GM11168 (cell line): Measurements from ENCODE around the gene MYO3B.
"Not testable (repeated sequence)": the region's sequence is repeated elsewhere in the genome, so short reads cannot be mapped to it uniquely, and the experiment has no call there.

Source experiments
- in situ Hi-C: fragments of 300-500 bp; cut with MboI; formaldehyde crosslinking; loops from one replicate; pipeline ENCODE4 v1.12.0; 2022; ENCODE audit warnings: low sequenced_read_pairs; ENCODE audit not compliant: unreplicated experiment

Gene MYO3B

DNA sequence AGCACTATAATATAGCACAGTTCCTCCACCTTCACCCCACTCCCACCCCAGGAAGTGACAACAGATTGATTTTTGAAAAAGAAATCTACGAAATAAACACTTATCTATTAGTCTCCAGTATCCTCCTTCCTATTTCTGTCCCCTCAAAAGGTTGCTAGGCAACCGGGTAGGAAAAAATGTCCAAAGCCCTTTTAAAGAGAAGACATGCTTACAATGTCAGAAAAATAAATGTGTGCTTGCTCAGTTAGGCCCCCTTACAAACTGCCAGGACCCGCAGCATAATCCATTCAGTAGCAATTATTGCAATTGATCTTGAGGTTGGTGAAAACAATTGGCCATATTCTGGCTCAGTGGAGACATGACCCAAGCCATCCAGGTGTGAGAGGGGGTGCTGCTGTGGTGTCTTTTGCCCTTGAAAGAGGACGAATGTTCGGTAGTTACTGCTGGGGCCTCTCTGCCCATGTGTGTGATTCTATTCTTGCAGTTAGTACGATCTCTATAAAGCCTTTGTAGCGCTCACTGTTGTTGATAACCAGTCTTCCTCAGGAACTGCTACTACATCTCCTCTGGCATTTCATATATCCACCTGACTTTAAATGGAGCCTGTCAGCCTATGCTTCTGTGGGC is 144.3 kb downstream of the MYO3B start:
- in situ Hi-C loops: no loop called here

DNA sequence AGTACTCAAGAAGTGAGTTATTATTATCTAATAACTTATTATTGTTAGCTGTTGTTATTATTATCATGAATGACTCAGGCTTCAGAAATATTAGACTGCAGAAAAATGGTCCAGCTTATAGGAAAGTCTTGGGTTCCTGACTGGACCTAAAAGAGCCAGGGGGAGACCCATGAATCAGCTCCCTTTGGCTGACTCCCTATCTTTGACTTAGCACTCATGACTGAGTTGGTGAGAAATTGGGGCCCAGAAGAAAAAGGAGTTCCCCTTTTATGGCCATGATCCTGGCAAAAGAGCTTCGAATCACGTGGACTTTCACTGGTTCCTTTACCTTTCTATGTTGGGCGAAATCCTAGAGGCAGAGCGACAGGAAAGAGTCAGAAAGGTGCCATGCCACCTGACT is 145.8 kb downstream of the MYO3B start:
- in situ Hi-C loops: no loop called here

DNA sequence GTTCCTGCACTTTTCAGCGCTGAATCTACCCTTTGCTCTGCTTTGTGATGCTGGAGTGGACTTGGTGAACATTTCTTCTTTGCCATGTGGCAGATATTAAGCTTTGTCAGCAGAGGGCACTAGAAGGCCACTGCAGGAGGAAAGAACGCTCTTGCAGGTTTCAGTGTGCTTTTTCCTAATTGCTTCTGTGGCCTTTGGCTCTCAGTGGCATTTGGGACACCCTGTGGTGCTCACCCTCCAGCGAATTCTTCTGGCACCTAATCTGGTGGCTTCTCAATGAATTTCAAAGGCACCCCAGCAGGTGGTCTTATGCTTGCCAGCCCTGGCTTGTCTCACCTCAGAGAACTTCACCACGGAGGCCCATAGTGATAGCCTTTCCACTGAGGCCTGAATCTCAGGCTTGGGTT is 146.7 kb downstream of the MYO3B start:
- in situ Hi-C loops: no loop called here

DNA sequence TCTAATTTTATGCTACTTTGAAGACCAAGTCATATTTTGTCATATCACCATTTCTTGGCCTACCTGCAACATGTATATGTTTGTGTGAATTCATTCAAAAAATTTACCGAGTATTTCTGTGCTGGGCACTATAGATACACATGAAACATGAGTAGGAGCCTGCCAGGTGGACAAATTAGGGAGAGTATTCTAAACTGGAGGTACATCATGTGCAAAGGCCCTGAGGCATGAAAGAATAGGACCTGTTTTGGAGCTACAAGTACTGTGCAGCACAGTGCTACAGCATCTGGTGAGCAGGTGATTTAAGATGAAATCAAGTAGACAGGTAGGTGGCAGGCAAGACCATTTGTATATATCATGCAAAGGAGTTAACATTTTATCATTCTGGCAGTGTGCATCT is 152.9 kb downstream of the MYO3B start:
- in situ Hi-C loops: no loop called here

DNA sequence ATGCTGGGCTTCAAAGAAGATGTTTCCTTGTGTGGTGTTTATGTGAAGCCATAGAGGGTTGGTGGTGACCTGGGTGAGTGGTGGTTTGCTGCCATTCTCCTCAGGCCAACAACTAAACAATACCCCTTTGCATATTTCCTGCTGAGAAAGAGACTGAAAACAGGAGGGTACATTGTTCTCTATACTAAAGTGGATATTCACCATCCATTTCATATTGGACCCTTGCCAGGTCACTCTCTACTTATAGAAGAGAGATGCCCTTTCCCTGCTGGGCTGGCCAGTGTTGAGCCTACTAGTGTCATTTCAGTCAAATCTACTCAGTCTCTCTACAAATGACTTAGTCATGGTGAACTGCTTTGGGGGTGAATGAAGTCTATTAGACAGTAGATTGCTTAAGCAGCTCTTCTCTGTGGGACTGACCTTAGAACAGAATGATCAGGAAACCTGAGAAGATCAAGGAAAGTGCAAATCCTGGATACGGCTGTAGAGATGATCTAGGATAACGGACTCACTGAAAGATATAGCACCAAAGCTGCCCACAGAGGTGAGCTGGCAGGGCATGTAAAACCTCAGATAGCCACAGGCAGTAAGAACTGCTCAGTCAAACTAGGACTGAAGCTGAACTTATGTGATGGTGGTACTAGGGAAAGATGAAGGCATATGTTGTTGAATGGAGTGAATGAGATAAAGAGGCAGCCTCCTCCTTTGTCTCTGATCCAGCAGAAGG is 154.9 kb downstream of the MYO3B start:
- in situ Hi-C loops: no loop called here

DNA sequence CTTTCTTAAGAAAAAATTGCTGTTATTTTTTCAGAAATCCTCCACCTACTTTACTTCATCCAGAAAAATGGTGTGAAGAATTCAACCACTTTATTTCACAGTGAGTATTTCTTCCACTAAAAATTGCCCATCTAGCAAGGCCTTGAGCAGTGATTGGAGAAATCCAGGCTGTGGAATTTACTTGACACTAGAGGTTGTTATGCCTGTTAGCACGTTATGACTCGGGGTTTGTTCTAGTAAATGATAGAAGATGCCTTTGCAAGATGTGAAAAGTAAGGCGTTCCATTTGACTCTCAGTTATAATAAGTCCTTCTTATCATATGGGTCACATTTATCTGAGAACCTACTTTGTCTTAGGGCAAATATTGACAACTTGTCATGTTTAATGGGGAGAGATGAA is 157.4 kb downstream of the MYO3B start:
- in situ Hi-C loops: no loop called here

DNA sequence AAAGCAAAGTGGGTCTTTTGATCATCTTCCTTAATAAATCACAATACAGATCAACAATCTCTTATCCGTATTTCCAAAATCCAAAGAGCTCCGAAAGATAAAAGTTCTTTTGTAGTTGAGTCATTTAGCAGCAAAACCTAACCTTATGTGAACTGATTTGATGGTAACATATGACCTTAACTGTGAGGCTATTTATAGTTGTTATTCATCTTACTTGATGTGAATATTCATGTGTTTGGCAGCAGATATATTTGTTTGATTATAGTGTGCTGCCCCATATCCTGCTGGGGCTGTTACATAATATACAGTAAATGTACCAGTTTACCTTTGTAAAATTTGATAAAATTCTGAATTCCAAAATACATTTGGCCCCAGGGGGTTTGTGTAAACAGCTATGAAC is 158.5 kb downstream of the MYO3B start:
- in situ Hi-C loops: no loop called here

DNA sequence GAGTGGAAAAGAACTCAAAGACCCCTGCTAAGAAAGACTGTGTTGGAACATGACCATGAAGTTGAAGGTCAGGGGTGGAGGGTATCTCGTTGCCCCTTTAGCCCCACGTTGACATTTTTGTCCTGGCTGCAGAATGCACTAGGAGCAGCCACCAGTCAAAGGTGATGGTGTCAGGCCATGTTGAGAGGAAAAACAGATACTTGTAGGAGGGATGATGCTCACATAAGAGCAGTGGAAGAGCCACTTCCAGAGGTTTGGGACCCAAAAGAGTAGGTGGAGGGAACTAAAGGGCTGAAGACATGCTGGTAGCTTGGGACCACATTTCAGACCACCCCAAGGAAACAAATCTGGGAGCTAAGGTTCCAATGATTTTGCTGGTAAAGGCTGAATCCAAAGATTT is 159.0 kb downstream of the MYO3B start:
- in situ Hi-C loops: no loop called here

DNA sequence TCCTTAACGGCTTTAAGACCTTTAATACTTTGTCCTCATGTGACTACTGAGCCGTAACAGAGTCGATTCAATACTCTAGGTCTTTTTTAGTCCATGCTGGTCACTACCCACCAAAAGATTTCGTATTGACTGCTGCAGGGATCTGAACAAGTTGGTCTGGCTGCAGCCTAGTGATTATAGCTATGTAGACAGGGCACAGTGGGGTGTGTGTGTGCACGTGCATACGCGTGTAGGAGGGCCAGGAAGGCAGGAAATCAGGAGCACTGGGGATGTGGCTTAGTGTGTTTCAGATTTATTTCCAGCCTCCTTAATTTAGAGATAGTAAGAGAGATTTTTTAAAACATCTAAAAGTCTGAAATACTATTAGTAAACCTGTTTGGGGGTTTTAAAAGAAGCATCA is 161.4 kb downstream of the MYO3B start:
- in situ Hi-C loops: no loop called here

DNA sequence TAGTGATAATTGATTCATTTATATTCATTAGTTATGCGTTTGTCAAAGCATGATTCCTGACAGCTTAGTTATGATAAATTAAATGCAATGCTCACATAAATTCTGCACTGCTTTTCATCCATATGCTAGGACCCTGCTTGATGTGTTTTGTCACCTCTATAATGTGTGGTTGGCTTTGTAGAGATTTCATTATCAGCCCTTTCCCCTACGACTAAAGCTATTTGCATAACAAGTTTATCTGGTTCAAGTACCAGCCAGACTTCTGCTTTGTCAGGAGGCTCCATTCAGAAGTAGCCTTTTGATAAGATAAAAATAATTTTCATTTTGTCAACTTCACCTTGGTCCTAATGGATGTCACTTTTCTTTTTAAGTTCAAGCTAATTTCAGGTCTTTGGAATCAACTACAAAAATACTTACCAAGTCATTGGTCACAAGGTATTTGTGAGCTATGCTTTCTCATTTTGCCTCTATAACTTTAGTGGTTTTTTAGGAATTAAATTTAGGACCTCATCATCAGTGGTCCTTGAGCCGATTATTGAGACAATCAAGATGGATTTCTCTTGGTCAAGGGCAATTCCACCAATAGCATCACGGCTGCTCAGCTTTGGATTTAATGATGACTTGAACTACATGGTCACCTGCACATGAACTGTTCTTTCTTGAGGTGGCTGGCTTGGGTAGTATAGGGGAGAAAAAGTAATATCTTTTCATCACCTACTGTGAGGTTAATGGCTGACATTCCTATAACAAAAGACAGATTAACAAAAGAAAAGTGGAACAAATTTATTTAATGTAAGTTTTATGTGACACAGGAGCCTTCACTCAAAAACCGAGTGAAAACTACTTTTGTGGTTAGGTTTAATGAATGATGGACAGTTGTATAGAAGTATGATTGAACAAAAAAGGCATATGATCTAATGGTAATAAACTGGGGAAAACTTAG is 162.1 kb downstream of the MYO3B start:
- in situ Hi-C loops: no loop called here

DNA sequence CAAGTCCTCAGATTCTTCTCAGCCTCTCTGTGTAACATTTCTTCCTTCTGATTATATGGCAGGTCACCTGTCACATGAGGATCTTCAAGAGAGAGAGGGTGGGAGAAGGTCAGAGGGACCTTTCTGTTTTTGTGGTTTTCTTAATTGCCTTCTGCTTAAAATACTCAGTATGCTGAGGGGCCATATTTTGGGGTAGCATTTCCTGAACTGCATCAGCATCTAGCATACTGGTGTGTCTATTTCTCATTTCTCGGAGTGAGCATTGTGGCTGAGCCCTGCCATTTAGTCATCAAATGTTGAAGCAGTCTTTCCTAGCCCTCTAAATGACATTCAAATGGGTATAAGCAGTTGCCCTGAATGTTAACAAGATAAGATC is 162.7 kb downstream of the MYO3B start:
- in situ Hi-C loops: no loop called here

DNA sequence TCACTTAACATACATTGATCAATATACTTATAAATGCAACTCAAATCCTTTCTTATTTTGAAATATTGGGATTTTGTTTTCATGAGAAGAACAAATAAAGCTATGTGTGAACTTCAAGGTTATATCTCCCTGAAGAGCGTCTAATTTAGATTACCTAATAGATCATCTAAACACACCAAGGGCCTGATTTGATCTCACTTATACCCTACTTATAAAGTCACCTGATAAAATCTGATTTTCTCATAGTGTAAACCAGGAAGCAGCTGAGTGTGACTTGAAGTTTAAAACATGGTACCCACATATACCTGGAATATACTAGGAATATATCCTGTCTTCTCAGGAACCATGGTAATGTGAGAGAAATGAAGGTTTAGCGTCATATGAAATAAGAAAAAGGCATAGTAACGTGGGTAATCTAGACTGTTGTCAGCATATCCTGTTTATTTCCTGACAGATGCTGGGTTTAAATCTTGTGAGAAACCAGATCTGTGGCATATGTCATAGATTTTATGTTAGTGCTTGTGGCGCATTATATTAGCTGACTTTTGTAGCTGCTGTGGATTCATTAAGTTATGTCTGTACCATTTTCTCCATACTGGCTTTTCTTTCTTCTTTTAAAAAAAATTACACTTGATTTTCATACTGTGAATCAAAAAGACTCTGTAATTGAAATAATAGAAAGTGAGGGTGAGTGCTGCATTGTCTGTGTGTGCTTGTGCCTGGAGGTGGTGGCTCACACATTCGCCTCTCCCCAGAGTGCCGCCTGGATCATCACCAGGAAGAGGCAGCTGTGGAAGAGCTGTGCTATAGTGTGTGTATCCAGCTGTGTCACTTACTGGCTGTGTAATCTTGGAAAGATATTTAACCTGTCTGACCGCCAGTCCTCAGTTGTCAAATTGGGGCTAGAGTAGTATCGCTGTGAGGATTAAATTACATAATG is 164.0 kb downstream of the MYO3B start:
- in situ Hi-C loops: no loop called here

DNA sequence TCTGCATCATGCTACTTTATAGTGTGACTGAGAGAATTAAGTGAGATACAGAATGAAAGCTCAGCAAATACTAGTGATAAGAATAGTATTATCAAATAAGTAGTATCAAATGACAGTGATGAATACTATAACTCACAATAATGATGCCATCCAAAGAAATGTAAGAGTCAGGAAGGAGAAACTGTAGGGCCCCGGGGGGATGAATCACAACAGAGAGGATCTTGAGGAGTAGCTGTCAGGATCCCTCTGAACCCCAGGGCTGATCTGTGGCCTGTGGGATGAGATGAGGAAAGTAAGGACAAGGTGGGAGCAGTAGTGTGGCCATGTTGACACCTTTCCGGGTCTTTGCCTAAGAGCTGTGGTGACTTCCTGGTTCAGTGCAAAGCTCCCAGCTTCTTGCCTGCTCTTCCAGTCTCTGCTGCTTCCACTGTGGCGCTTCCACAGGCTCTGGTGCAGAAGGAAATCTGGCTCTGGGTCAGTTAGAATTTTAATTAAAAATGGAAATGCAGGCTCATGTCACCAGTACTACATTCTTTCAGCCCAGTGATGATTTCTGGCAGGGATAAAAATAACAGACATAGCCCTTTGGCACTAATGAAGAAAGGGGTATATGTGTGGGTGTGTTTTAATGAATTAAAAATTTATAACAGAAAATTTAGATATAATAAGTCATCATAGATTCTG is 166.9 kb downstream of the MYO3B start:
- in situ Hi-C loops: no loop called here

DNA sequence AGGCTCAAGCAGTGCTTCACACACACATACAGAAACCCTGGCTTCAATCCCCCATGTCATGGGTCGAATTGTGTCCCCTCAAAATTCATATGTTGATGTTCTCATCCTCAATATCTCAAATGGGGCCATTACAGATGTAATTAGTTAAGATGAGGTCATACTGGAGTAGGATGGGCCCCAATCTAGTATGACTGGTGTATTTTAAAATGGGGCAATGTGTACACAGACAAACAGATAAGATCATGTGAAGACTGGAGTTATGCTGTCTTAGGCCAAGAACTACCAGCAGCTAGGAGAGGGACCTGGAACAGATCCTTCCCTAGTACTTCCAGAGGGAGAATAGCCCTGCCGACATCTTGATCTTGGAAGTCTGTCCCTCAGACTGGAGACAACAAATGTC is 167.7 kb downstream of the MYO3B start:
- in situ Hi-C loops: no loop called here

DNA sequence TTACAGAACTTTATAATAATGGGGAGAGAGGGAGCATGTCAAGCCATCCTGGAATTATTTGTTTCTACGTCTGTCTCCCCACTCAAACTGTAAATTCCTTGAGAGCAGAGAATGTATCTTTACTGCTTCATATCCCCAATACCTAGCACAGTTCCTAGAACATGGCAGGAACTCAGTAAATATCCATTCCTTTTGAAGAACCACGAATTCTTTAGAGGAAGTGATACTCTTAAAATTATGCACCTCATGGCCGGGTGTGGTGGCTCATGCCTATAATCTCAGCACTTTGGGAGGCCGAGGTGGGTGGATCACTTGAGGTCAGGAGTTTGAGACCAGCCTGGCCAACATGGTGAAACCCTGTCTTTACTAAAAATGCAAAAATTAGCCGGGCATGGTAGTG is 171.3 kb downstream of the MYO3B start:
- in situ Hi-C loops: not testable (repeated sequence)

DNA sequence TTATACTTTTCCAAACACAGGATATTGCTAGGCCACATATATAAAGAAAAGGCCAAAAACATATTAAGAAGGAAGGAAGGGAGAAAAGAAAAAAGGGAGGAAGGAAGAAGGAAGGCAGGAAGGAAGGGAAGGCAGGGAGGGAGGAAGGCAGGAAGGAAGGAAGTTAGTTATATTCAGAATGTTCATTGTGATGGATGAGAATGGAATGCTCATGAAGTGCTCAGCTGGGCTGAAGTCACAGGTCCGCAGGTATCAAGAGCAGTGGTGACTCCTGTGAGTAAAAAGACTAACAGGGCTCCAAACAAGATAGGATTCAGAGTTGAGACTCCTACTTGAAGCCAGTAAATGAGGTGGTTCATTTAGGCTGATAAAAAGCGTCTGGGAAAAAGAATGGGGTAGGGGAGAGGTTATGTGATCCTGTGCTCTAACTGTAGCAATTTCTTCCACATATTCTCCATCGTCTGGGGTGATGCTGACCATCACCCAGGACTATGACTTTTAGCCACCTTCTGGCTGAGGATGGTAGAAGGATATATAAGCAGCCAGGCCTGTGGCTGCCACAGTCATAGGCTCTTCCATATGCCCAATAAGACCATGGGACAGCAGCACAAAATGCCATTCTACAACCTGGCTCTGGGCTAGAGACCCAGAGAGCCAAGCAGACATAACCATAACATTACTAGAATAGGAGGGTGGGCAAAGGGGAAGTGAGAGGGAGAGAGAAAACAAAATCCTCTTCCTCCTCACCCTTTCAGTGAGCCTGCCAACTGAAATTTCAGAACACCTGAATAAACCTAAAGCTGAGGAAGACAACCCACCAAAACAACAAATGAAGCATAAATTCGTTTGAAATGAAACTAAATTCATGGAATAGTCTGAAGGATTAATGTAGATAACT is 173.2 kb downstream of the MYO3B start:
- in situ Hi-C loops: no loop called here

DNA sequence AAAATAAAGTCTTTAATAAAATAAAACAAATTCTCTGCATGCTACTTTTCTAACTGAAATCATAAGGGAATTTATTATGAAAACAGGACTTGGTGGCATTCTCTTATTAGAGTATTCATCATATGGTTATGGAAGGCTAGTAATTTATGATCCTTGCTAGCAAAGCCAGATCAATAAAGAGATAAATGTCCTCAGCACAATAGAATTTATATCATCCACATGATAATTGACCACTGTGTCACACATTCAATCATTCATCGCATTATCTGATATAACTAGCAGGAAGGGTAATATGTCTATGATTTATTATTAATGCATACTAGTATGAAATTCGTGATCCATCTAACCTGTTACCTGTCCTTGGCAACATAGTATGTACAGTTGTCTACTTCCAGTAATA is 175.8 kb downstream of the MYO3B start:
- in situ Hi-C loops: no loop called here

DNA sequence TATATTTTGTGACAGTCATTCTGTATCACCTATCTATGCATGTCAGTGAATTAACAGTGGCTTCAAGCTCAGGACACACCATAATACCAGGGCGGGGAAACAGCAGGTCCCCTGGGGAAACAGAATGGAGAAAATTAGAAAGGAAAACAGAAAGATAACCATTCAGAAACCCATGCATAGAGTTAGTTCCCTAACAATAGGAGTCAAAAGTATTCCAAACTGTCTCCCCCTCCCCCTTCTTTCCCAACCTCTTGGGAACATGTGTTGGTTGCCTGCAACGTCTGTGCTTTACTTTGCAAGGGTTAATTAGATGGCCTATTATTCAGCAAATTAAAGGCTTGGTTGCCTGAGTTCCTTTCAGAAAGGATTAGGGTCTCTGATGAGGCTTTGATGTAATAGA is 176.4 kb downstream of the MYO3B start:
- in situ Hi-C loops: no loop called here
